SU-DHL-6 (cell line): ENCODE measurements around the gene ADRA2B.
"Not testable (repeated sequence)": the region's sequence is repeated elsewhere in the genome, so short reads cannot be mapped to it uniquely, and the experiment has no call there.

Experiments used
- CTCF ChIP-seq: fragments of 200-600 bp; sonication (generic); IDR thresholded peaks from one replicate; pipeline ENCODE4 v1.5.1; 2017; ENCODE audit warnings: antibody characterized with exemption, mild to moderate bottlenecking, low read length, moderate library complexity; ENCODE audit not compliant: insufficient read depth, poor library complexity, severe bottlenecking
- EZH2phosphoT487 ChIP-seq: fragments of 200-600 bp; sonication (generic), shearing (Covaris generic); conservative IDR thresholded peaks from 2 replicates; pipeline ENCODE4 v1.6.1; 2018; ENCODE audit warnings: mild to moderate bottlenecking, antibody characterized with exemption, low read length, moderate library complexity, mixed read lengths

- TF ChIP-seq CTCF, EZH2phosphoT487: not testable (repeated sequence)
These were observed 49.2 kb downstream of the ADRA2B start for GRCh38 chr2:96067098-96067660.
